HG02885 (cell line): ENCODE measurements around the gene PXK.
A peak's percentile ranks its signal among the peaks of the same experiment; 100 is the strongest.
"Not testable (repeated sequence)": the region's sequence is repeated elsewhere in the genome, so short reads cannot be mapped to it uniquely, and the experiment has no call there.

ENCODE experiments used
- ATAC-seq: cut with Tn5 transposase; IDR thresholded peaks from one replicate; pipeline ENCODE4 v1.9.1; 2021; ENCODE audit warnings: mild to moderate bottlenecking; ENCODE audit not compliant: unreplicated experiment, poor library complexity

The PXK gene

GRCh38 chr3:58332575-58333188 lies at the start of gene PXK:
PXK (plus strand) TSS chr3:58332892; CDS start chr3:58332989, 97 bp downstream.
- ATAC-seq = peak; percentile 94

GRCh38 chr3:58285334-58285733 lies 47.4 kb upstream of the PXK start:
- ATAC-seq = no peak

- no peak for ATAC-seq
Measured at GRCh38 chr3:58287354-58287753, 45.3 kb upstream of the PXK start.

- ATAC-seq = no peak
Measured at GRCh38 chr3:58288011-58288728, 44.5 kb upstream of the PXK start.

GRCh38 chr3:58288964-58289613 lies 43.6 kb upstream of the PXK start:
- not testable (repeated sequence) for ATAC-seq

- ATAC-seq = not testable (repeated sequence)
Measured at GRCh38 chr3:58290446-58290845, 42.2 kb upstream of the PXK start.

- no peak for ATAC-seq
Measured at GRCh38 chr3:58291671-58292338, 40.9 kb upstream of the PXK start.

- no peak for ATAC-seq
Measured at GRCh38 chr3:58292866-58293265, 39.8 kb upstream of the PXK start.

- no peak for ATAC-seq
Measured at GRCh38 chr3:58293516-58293915, 39.2 kb upstream of the PXK start.

GRCh38 chr3:58296269-58296668 lies 36.4 kb upstream of the PXK start:
- ATAC-seq = no peak

GRCh38 chr3:58296843-58297242 lies 35.8 kb upstream of the PXK start:
- ATAC-seq = no peak

- ATAC-seq = no peak
Measured at GRCh38 chr3:58298190-58298589, 34.5 kb upstream of the PXK start.

GRCh38 chr3:58299075-58299474 lies 33.6 kb upstream of the PXK start:
- ATAC-seq = no peak

- no peak for ATAC-seq
Measured at GRCh38 chr3:58299839-58300516, 32.7 kb upstream of the PXK start.

GRCh38 chr3:58305882-58306711 lies 26.6 kb upstream of the PXK start, which contains the start of the genes HTD2 and RPP14:
HTD2 (plus strand) TSS chr3:58306520; CDS start chr3:58317614, 11,094 bp downstream.
RPP14 (plus strand) TSS chr3:58306245; CDS start chr3:58310330, 4,085 bp downstream.
- ATAC-seq = peak; percentile 92

GRCh38 chr3:58307639-58308215 lies 25.0 kb upstream of the PXK start:
- ATAC-seq = no peak

- no peak for ATAC-seq
Measured at GRCh38 chr3:58308728-58309127, 24.0 kb upstream of the PXK start.

GRCh38 chr3:58317811-58318210 lies 14.9 kb upstream of the PXK start:
- ATAC-seq = no peak

- ATAC-seq = no peak
Measured at GRCh38 chr3:58321791-58322190, 10.9 kb upstream of the PXK start.
